Dendritic cell treated with granulocyte-macrophage colony-stimulating factor and Interleukin-4, amounts not matched to agents 40 ng/mL and 50 ng/mL, for 4 days (primary cell): ENCODE data around the gene MINAR1.

ENCODE experiments used
- H3K27ac Mint-ChIP-seq: one replicate; pipeline ENCODE4 v1.8.0; 2022; ENCODE audit warnings: mild to moderate bottlenecking, mixed read lengths
- H3K27me3 Mint-ChIP-seq: one replicate; pipeline ENCODE4 v1.8.0; 2022; ENCODE audit warnings: mild to moderate bottlenecking, mixed read lengths
- H3K36me3 Mint-ChIP-seq: one replicate; pipeline ENCODE4 v1.8.0; 2022; ENCODE audit warnings: low read depth, mixed read lengths
- H3K4me1 Mint-ChIP-seq: one replicate; pipeline ENCODE4 v1.8.0; 2022; ENCODE audit warnings: low read depth, mixed read lengths
- H3K4me3 Mint-ChIP-seq: one replicate; pipeline ENCODE4 v1.8.0; 2022; ENCODE audit warnings: mild to moderate bottlenecking, moderate library complexity, mixed read lengths
- H3K9me3 Mint-ChIP-seq: one replicate; pipeline ENCODE4 v1.8.0; 2022; ENCODE audit warnings: mixed read lengths
- intact Hi-C: fragments of 100-400 bp; cut with micrococcal nuclease; formaldehyde crosslinking; loops from one replicate; pipeline ENCODE4 v1.15.0; 2022

Gene MINAR1

DNA sequence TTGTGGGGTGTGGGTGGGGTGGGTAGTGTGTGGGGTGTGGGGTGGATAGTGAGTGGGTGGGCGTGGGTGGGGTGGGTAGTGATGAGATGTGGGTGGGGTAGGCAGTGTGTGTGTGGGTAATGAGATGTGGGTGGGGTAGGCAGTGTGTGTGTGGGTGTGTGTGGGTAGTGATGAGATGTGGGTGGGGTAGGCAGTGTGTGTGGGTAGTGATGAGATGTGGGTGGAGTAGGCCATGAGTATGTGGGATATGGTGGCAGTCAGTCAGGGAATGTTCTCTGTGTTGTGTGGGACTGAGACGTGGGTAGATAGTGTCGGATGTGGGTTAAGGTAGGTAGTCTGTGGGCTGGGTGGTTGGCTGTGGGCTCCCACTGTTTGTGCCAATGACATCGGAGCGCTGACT, 7.1 kb downstream of the MINAR1 start:
- intact Hi-C loops: no loop called here
- Mint-ChIP-seq H3K4me1 (no peaks in the 10 kb centered on the region), H3K4me3 (no peak overlapping the region), H3K36me3 (no peaks in the 10 kb centered on the region), H3K9me3 (no peaks in the 10 kb centered on the region), H3K27ac (no peak overlapping the region), H3K27me3 (peaks cover 20% of the 10 kb centered on the region)

DNA sequence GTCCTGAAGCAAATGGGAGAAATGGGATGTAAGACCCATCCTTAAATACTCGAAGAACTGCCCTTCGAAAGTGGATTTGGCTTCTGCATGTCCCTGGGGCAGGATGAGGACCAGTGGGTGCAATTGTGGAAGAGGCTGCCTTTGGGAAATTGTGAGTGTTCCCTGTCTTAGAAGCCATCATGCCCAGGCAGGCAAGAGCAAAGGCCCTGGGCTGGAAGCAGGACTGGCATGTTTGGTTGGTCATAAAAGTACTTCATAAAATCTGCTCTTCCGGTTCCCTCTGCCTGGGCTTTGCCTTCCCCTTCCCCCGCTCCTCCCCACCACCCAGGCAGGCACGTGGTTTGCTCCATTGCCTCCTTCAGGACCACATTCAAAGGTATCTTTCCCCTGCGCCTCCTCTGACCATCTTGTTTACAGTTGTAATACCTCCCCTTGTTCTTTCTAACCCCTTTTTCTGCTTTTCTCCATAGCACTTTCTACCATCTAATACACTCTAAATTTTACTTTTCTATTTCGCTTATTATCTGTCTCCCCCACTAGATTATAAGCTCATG, 8.3 kb downstream of the MINAR1 start:
- Mint-ChIP-seq H3K4me3 (no peak overlapping the region), H3K36me3 (no peaks in the 10 kb centered on the region), H3K9me3 (no peaks in the 10 kb centered on the region), H3K27ac (no peak overlapping the region), H3K4me1 (no peaks in the 10 kb centered on the region), H3K27me3 (peaks cover 8% of the 10 kb centered on the region)
- intact Hi-C loops: no loop called here

DNA sequence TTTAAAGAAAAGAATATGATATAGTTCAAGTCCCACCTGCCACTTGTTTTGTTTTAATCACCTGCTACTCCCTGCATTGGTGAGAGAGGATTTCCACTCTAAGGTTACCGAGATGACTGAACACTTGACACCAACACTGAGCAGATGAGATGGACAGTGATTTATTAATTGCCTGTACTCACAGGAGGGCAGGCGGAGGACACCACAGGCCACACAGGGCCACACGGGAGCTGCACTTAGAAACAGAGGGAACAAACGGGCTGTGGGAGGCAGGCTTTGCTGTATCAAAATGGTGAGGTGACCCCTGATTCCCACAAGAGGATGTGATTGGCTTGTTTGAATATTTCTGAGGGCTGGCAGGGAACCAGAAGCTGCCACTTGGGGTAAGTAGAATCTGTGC, 10.8 kb downstream of the MINAR1 start:
- H3K4me1 Mint-ChIP-seq: no peaks in the 10 kb centered on the region
- no peak overlapping the region for H3K4me3 Mint-ChIP-seq
- H3K36me3 Mint-ChIP-seq: no peaks in the 10 kb centered on the region
- no peak overlapping the region for H3K27ac Mint-ChIP-seq
- peaks cover 9% of the 10 kb centered on the region for H3K9me3 Mint-ChIP-seq
- intact Hi-C loops: no loop called here
- peaks cover 1% of the 10 kb centered on the region for H3K27me3 Mint-ChIP-seq

DNA sequence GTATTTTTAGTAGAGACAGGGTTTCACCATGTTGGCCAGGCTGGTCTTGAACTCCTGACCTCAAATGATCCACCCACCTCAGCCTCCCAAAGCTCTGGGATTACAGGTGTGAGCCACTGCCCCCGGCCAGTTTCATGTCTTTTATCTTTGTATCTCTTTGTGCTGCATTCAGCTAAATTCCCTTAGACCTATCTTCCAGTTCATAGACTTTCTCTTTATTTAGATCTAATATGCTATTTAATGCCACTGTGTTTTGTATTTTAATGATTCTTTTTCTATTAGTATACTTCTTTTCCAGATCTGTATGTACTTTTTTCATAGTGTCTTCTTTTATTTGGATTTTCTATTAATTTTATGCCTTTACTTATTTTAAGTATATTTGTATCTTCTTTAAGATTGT, 14.9 kb downstream of the MINAR1 start:
- Mint-ChIP-seq H3K27me3 (peaks cover 5% of the 10 kb centered on the region), H3K4me3 (no peak overlapping the region), H3K9me3 (peaks cover 9% of the 10 kb centered on the region), H3K27ac (no peak overlapping the region), H3K4me1 (no peaks in the 10 kb centered on the region), H3K36me3 (no peaks in the 10 kb centered on the region)
- intact Hi-C loops: no loop called here

DNA sequence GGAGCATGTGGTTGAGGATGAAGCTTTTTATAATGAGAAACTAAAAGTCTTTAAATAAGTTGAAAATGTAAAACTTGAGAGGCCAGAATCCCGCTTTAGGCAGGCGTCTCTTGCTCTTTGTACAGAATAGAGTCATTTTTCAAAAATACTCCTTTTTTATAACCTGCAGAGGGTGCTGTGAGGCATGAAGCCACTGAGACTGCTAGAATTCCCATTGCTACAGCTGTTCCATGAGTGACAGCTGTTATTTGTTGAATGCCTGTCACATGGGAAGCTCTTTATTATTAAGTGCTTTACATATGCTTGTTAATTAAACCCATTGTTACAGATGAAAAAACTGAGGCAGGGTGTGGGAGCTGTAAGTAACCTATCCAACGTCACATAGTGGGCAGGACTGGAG, 18.5 kb downstream of the MINAR1 start:
- H3K4me3 Mint-ChIP-seq: no peak overlapping the region
- H3K36me3 Mint-ChIP-seq: no peaks in the 10 kb centered on the region
- H3K27me3 Mint-ChIP-seq: peaks cover 5% of the 10 kb centered on the region
- H3K9me3 Mint-ChIP-seq: peaks cover 7% of the 10 kb centered on the region
- intact Hi-C loops: no loop called here
- H3K27ac Mint-ChIP-seq: no peak overlapping the region
- H3K4me1 Mint-ChIP-seq: no peaks in the 10 kb centered on the region

DNA sequence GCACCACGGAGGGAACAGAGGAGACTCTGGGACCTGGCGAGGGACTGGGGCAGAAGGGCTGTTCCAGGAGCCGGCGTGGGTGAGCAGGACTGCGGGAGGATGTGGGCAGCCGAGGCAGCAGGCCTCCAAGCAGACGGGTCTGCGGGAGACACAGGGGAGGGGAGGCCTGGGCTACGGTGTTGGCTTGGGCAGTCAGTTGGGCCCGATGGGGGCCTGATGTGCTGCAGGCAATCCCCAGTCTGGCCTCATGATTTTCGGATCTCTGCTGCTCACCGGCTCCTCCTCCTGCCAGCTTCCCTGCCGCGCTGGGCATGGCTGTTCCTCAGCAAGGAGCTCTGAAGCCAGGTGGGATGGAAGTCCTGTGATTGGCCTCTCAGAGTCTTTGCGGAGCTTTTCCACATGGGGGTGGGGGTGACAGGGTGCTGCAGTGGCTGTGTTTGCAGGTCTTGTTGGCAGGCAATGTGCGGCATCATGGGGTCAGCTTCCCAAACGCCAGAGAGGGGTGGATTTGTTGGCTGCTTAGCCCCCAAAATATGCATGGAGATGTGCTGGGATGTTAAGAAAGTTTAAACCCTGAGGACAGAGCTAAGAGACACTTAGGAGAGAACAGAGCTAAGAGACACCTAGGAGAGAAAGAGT, 19.3 kb downstream of the MINAR1 start:
- Mint-ChIP-seq H3K36me3 (no peaks in the 10 kb centered on the region), H3K4me3 (no peak overlapping the region), H3K9me3 (no peaks in the 10 kb centered on the region), H3K27me3 (peaks cover 5% of the 10 kb centered on the region), H3K27ac (no peak overlapping the region), H3K4me1 (no peaks in the 10 kb centered on the region)
- intact Hi-C loops: no loop called here

DNA sequence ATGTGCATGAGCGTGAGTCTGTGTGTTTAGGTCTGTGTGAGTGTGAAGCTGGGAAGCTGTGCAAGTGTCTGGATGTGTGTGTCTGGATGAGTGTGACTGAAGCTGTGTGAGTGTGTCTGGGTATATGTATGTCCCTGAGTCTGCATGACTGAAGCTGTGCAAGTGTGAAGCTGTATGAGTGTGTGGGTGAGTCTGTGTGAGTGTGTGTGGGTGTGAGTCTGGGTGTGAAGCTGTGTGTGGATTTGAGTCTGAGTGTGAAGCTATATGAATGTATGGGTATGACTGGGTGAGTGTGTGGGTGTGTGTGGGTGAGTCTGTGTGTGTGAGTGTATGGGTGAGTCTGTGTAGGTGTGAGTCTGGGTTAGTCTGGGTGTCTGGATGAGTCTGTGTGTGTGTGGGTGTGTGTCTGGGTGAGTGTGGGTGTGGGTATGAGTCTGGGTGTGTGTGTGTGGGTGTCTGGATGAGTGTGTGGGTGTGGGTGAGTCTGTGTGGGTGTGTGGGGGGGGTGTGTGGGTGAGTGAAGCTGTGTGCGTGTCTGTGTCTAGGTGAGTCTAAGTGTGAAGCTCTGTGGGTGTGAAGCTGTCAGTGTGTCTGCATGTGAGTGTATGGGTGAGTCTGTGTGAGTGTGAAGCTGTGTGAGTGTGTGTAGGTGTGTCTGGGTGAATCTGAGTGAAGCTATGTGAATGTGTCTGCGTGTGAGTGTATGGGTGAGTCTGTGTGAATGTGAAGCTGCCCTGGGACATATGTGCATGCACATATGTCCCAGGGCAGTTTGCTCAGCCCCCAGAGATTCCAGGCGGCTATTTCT, 20.3 kb downstream of the MINAR1 start:
- Mint-ChIP-seq H3K27ac (no peak overlapping the region), H3K9me3 (no peaks in the 10 kb centered on the region), H3K4me3 (no peak overlapping the region), H3K27me3 (peaks cover 4% of the 10 kb centered on the region), H3K4me1 (no peaks in the 10 kb centered on the region), H3K36me3 (no peaks in the 10 kb centered on the region)
- intact Hi-C loops: no loop called here

DNA sequence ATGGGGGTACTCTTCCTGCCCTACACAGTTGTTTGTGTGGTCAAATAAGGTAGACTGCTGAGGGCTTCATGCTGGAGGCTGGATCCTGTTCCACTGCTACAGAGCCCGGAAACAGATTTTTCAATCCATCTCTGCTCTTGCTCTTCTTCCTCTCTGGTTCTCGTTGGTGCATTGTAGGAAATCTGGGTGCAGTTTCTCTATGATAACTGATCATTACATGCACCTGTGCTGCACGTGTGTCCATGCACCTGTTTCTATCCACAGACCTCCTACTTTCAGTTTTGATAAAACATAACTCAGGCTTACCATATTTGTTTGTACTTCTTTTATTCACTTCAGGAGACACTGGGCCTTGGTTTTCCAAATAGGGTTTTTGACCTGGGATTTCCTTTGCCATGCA, 21.3 kb downstream of the MINAR1 start:
- Mint-ChIP-seq H3K9me3 (no peaks in the 10 kb centered on the region), H3K36me3 (no peaks in the 10 kb centered on the region), H3K27ac (no peak overlapping the region), H3K4me1 (no peaks in the 10 kb centered on the region), H3K4me3 (no peak overlapping the region), H3K27me3 (peaks cover 5% of the 10 kb centered on the region)
- intact Hi-C loops: no loop called here

DNA sequence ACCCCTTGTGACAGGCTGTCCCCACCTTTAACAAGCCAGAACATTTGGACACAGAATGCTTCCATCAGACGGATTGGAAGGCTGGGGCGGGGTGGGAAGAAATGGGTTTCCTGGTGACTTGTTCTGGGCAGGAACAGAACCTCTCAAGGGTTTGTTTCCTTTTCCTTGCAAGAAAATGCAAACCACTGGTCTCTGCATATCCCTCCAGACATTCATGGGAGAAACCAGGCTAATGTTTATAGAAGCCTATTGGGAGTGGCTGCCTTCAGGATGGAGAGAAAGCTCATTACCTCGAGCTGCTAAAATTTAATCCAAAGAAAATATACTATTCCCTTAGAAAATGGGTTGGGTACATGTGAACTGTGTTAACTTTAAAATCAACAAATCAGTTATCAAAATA, 21.9 kb downstream of the MINAR1 start:
- H3K27me3 Mint-ChIP-seq: peaks cover 5% of the 10 kb centered on the region
- no peak overlapping the region for H3K27ac Mint-ChIP-seq

DNA sequence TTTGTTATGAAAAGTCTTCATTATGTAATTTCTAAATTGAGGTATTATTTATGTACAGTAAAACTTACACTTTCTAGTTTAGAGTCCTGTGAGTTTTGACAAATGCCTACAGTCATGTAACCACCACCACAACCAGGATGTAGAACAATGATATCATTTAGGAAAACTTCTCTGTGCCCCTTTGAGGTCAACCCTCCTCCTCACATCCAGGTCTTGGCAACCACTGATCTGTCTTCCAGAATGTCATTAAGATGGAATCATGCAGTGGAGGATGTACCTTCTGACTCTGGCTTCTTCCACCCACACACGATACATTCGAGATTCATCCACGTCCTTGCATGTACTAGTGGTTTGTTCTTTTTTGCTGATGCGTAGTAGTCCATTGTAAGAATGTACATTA, 23.2 kb downstream of the MINAR1 start:
- no peak overlapping the region for H3K4me3 Mint-ChIP-seq
- intact Hi-C loops: no loop called here
- H3K9me3 Mint-ChIP-seq: no peaks in the 10 kb centered on the region
- H3K27me3 Mint-ChIP-seq: peaks cover 1% of the 10 kb centered on the region
- H3K27ac Mint-ChIP-seq: no peak overlapping the region
- H3K4me1 Mint-ChIP-seq: no peaks in the 10 kb centered on the region
- no peaks in the 10 kb centered on the region for H3K36me3 Mint-ChIP-seq

More for the DNA sequence above, 21.9 kb downstream of the MINAR1 start:
- no peaks in the 10 kb centered on the region for H3K36me3 Mint-ChIP-seq
- intact Hi-C loops: no loop called here
- no peaks in the 10 kb centered on the region for H3K4me1 Mint-ChIP-seq
- no peaks in the 10 kb centered on the region for H3K9me3 Mint-ChIP-seq
- H3K4me3 Mint-ChIP-seq: no peak overlapping the region

DNA sequence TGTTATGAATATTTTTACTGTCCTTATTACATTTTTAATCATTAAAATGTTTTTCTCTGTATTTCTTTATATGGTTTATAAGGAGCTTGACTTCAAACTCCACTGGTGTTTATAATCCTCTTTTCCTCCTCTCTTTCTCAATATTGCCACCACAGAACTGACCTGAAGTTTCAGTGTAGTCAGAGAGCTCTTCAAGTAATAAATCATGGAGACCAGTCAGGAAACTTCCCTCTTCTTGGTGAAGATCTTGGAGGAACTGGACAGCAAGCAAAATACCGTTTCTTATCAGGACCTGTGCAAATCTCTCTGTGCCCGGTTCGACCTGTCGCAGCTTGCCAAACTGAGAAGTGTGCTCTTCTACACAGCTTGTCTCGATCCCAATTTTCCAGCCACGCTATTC, 23.8 kb downstream of the MINAR1 start:
- Mint-ChIP-seq H3K27me3 (peaks cover 1% of the 10 kb centered on the region), H3K4me3 (no peak overlapping the region), H3K9me3 (no peaks in the 10 kb centered on the region), H3K36me3 (no peaks in the 10 kb centered on the region), H3K27ac (no peak overlapping the region), H3K4me1 (no peaks in the 10 kb centered on the region)
- intact Hi-C loops: no loop called here

DNA sequence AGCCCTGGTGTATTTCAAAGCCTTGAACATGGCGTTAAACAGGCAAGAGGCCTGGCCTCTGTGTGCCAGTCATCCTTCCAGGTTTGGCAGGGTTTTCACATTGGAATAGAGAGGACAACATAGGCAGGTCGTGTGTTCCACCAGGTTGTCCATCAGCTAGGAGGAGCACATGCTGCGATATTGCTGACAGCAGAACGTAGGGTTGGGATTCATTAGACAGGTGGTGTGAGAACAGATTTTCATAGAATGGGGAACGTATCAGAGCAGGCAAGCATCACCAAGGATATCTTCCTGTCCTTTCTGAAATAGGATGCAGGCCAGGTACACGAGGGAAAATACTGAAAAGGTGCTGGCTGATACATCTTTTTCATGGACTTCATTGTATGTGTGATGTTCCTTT, 26.4 kb downstream of the MINAR1 start:
- peaks cover 1% of the 10 kb centered on the region for H3K27me3 Mint-ChIP-seq
- no peak overlapping the region for H3K4me3 Mint-ChIP-seq
- no peak overlapping the region for H3K27ac Mint-ChIP-seq
- no peaks in the 10 kb centered on the region for H3K36me3 Mint-ChIP-seq
- no peaks in the 10 kb centered on the region for H3K4me1 Mint-ChIP-seq
- H3K9me3 Mint-ChIP-seq: no peaks in the 10 kb centered on the region
- intact Hi-C loops: no loop called here

DNA sequence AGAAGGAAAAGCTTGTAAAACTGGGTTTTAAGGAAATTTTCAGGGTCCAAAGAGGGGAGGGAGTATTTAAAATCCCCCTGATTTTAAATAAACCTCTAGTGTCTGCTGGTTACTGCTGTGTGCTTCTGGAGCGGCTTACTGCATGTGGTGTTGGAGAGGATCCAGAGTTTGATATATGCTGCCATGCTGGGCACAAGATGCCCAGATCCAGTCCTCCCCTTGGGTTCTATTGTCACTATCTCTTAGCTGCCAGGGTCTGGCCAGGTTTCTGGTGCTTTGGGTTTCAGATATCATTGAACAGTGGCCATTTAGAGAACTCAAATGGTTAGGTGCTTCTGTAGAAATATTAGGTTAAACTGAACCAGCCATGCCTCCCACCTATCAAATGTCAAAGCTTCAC, 27.5 kb downstream of the MINAR1 start:
- H3K4me3 Mint-ChIP-seq: no peak overlapping the region
- peaks cover 1% of the 10 kb centered on the region for H3K27me3 Mint-ChIP-seq
- H3K27ac Mint-ChIP-seq: no peak overlapping the region
- no peaks in the 10 kb centered on the region for H3K36me3 Mint-ChIP-seq
- no peaks in the 10 kb centered on the region for H3K9me3 Mint-ChIP-seq
- H3K4me1 Mint-ChIP-seq: no peaks in the 10 kb centered on the region
- intact Hi-C loops: no loop called here

DNA sequence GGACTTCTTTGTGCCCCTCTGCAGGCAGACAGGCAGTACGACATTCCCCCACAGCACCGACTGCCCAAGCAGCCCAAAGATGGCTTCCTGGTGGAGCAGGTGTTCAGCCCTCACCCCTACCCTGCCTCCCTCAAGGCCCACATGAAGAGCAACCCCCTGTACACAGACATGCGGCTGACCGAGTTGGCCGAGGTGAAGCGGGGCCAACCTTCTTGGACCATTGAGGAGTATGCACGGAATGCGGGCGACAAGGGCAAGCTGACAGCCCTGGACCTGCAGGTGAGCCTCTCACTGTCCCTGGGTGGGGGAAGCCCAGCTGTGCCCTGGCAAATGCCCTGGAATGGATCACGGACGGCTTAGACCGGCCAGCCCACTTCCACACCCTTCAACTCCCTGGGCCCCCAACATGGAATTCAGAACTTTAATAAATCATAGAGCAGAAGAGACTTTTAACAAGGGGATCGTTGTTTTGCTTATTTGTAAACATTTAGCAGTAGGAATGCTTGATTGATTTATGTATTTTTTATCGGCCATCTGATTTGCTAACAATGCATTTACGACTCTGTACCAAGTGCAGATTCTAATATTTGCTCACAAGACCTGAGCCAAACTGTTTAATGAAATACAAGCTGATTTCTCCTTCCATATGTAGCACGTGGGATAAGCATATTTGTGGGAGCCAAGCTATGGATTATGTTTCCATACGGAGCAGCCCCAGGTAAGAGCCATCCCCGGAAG, 31.1 kb downstream of the MINAR1 start:
- Mint-ChIP-seq H3K4me3 (no peak overlapping the region), H3K9me3 (no peaks in the 10 kb centered on the region), H3K36me3 (no peaks in the 10 kb centered on the region), H3K27me3 (no peaks in the 10 kb centered on the region), H3K4me1 (no peaks in the 10 kb centered on the region), H3K27ac (no peak overlapping the region)
- intact Hi-C loops: no loop called here
